ENCODE data around the gene GTF2H1.
A peak's percentile ranks its signal among the peaks of the same experiment; 100 is the strongest.

The GTF2H1 gene

GRCh38 chr11:18390088-18390487 is 67.7 kb downstream of the GTF2H1 start:
- DNase-seq (ENCODE audit: low read depth) = no peak
- TF ChIP-seq CTCF (conservative IDR thresholded peaks at IDR 0.05; ENCODE audit: low read depth, low read length) = no peak
- no peak overlapping the region for H3K4me3 ChIP-seq (ENCODE audit: low read depth, low read length)

DNA sequence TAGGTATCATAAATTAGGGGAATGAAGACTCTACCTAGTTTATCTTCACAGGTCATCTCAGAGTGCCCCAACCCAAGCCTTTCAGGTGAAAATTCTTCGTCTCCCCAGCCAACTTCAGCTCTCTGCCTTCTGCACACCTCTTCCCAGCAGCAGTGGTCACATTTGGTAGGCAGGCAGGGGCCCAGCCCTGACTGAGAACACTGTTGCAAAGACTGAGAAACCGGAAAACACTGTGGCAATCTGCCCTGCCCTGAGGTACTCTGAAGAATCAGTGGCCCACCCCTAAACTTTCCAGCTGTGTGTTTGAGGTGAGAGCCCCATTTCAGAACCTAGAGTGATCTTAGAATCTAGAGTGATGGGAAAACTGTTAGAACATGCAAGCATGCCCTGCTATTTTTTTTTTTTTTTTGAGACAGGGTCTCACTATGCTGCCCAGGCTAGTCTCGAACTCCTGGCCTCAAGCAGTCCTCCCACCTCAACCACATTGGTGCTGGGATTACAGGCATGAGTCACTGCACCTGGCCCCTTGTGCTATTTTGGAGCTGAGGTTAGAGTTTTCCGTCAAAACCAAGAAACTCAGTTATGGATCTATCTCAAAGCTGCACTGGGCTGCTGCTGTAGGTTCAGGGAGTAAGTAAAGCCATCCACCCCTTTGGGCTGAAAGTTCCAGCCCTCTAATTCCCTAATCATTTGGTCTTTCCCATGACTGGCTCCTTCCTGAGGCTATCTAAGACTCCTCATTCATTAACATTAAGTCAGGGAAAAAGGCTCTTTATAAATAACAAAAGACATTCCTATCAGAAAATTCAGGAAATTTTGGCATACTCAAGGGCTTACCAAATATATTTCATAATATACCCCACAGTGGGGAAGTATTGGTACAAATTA is 70.3 kb downstream of the GTF2H1 start:
- TF ChIP-seq CTCF (conservative IDR thresholded peaks at IDR 0.05; ENCODE audit: low read depth, low read length) = no peak
- DNase-seq (ENCODE audit: low read depth) = no peak
- no peak overlapping the region for H3K4me3 ChIP-seq (ENCODE audit: low read depth, low read length)

- peak overlapping the region; percentile 65 for H3K4me3 ChIP-seq (ENCODE audit: low read depth, low read length)
- DNase-seq (ENCODE audit: low read depth) = no peak
- TF ChIP-seq CTCF (conservative IDR thresholded peaks at IDR 0.05; ENCODE audit: low read depth, low read length) = no peak
Observed at GRCh38 chr11:18393581-18394274, 71.4 kb downstream of the GTF2H1 start.

DNA sequence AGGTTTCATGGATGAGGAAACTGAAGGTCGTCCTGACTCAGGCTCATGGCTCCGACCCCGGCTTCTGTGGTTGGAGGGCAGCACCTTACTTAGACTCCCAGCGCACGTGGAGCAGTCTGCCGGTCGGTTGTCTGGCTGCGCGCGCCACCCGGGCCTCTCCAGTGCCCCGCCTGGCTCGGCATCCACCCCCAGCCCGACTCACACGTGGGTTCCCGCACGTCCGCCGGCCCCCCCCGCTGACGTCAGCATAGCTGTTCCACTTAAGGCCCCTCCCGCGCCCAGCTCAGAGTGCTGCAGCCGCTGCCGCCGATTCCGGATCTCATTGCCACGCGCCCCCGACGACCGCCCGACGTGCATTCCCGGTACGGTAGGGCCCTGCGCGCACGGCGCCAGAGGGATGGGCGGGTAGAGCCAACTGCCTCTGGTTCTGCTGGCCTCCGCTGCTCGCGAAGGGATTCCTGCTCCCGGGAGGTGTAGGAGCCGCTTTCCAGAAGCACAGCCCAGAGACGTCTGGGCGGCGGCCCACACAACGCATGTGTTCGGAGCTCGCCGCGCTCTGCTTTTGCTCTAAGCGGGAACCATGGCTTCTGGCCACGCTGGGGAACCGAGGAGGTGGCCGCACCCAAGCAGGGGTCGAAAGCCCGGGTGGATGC is 72.0 kb downstream of the GTF2H1 start, which contains the start of gene LDHA:
Gene LDHA (plus strand): TSS at position 289 of the 653 bp plus-strand sequence. CDS start 2,280 bp downstream, outside the sequence.
- DNase-seq (ENCODE audit: low read depth) = peak; percentile 98
- H3K4me3 ChIP-seq (ENCODE audit: low read depth, low read length) = peak within 1 kb of the TSS; percentile 65
- TF ChIP-seq CTCF (conservative IDR thresholded peaks at IDR 0.05; ENCODE audit: low read depth, low read length) = no peak

- DNase-seq (ENCODE audit: low read depth) = peak; percentile 31
- TF ChIP-seq CTCF (conservative IDR thresholded peaks at IDR 0.05; ENCODE audit: low read depth, low read length) = no peak
- peak overlapping the region; percentile 65 for H3K4me3 ChIP-seq (ENCODE audit: low read depth, low read length)
Observed at GRCh38 chr11:18394928-18395734, 72.8 kb downstream of the GTF2H1 start.

- no peak for TF ChIP-seq CTCF (conservative IDR thresholded peaks at IDR 0.05; ENCODE audit: low read depth, low read length)
Observed at GRCh38 chr11:18395735-18396504, 73.6 kb downstream of the GTF2H1 start.

More at GRCh38 chr11:18395735-18396504, 73.6 kb downstream of the GTF2H1 start:
- peak overlapping the region; percentile 68 for H3K4me3 ChIP-seq (ENCODE audit: low read depth, low read length)
- DNase-seq (ENCODE audit: low read depth) = peak; percentile 100

Data from choroid plexus epithelial cell (primary cell).